Cardiac fibroblast (primary cell): ENCODE data around the gene GALNT17.

Source experiments
- DNase-seq, 2 donors: peaks; one replicate each; pipeline versions ENCODE4 v3.0.0 to v3.0.0-alpha.2; 2010; ENCODE audit warnings: low read depth in 2 of 2
- H3K4me3 ChIP-seq, 2 donors: replicated peaks in 1 of 2; 1 replicate in 1 of 2; 2 replicates in 1 of 2; pipeline ENCODE4 v1.5.1; 2011; ENCODE audit warnings: low read depth in 2 of 2, low read length in 2 of 2, mild to moderate bottlenecking in 2 of 2, moderate library complexity in 1 of 2
- CTCF ChIP-seq: IDR thresholded peaks from one replicate; pipeline ENCODE4 v1.5.1; 2011; ENCODE audit warnings: low read depth, mild to moderate bottlenecking, low read length, inconsistent platforms

The GALNT17 gene

GRCh38 chr7:71613313-71613712 is 481.4 kb downstream of the GALNT17 start:
- no peak for DNase-seq
- no peak overlapping the region for H3K4me3 ChIP-seq
- TF ChIP-seq CTCF = no peak

GRCh38 chr7:71615017-71615416 is 483.1 kb downstream of the GALNT17 start:
- no peak for DNase-seq
- H3K4me3 ChIP-seq = no peak overlapping the region
- no peak for TF ChIP-seq CTCF

- TF ChIP-seq CTCF = no peak
- no peak for DNase-seq
- H3K4me3 ChIP-seq = no peak overlapping the region
These were observed 484.3 kb downstream of the GALNT17 start for GRCh38 chr7:71616217-71616616.

- H3K4me3 ChIP-seq = no peak overlapping the region
- DNase-seq = no peak
- no peak for TF ChIP-seq CTCF
These were observed 486.3 kb downstream of the GALNT17 start for GRCh38 chr7:71618278-71618677.

- DNase-seq = no peak
- no peak for TF ChIP-seq CTCF
- H3K4me3 ChIP-seq = no peak overlapping the region
These were observed 493.6 kb downstream of the GALNT17 start for GRCh38 chr7:71625545-71625944.

- TF ChIP-seq CTCF = no peak
- no peak overlapping the region for H3K4me3 ChIP-seq
- DNase-seq = peak; percentile 7 to 11
These were observed 494.3 kb downstream of the GALNT17 start for GRCh38 chr7:71626206-71626605.

GRCh38 chr7:71627651-71628050 is 495.7 kb downstream of the GALNT17 start:
- no peak for TF ChIP-seq CTCF

More at GRCh38 chr7:71627651-71628050, 495.7 kb downstream of the GALNT17 start:
- H3K4me3 ChIP-seq = no peak overlapping the region
- no peak for DNase-seq
